ENCODE measurements around the gene SLK.

The SLK gene

DNA sequence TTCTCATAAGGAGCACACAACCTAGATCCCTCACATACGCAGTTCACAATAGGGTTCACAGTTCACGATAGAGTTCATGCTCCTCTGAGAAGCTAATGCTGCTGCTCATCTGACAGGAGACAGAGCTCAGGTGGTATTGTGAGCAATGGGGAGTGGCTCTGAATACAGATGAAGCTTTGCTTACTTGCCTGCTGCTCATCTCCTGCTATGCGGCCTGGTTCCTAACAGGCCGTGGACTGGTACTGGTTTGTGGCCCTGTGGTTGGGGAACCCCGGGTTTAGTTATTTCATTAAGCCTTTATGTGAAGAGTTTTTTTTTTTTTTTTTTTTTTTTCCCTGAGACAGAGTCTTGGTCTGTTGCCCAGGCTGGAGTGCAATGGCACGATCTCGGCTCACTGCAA, 19.4 kb downstream of the SLK start:
- DNase-seq (ENCODE audit: low read depth in 2 of 3, low spot score in 2 of 3) = no peak

DNA sequence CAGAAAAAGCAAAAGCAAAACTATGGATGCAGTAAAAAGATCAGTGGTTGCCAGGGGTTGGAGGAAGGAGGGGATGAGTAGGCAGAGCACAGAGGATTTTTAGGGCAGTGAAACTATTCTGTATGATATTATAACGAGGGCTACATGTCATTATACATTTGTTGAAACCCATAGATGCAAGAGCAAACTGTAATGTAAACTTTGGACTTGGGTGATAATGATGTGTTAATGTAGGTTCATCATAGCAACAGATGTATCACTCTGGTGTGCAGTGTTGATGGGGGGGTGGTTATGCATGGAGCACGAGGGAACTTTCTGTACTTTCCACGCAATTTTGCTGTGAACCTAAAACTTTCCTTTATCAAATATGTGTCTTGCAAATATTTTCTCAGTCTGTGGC, 23.2 kb downstream of the SLK start:
- DNase-seq (ENCODE audit: low read depth in 2 of 3, low spot score in 2 of 3) = no peak

DNA sequence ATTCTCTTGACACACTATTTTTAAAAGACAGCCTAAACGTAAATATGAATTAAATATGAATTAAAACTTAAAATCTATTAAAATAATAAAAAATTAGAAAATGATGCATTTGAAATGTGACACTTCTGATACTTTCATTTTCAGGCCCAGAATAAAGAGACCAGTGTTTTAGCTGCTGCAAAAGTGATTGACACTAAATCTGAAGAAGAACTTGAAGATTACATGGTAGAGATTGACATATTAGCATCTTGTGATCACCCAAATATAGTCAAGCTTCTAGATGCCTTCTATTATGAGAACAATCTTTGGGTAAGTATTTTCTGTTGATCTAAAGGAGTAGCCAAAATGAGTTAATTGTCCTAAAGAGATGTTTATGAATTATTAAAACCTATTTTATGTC, 23.6 kb downstream of the SLK start:
- no peak for DNase-seq (ENCODE audit: low read depth in 2 of 3, low spot score in 2 of 3)

DNA sequence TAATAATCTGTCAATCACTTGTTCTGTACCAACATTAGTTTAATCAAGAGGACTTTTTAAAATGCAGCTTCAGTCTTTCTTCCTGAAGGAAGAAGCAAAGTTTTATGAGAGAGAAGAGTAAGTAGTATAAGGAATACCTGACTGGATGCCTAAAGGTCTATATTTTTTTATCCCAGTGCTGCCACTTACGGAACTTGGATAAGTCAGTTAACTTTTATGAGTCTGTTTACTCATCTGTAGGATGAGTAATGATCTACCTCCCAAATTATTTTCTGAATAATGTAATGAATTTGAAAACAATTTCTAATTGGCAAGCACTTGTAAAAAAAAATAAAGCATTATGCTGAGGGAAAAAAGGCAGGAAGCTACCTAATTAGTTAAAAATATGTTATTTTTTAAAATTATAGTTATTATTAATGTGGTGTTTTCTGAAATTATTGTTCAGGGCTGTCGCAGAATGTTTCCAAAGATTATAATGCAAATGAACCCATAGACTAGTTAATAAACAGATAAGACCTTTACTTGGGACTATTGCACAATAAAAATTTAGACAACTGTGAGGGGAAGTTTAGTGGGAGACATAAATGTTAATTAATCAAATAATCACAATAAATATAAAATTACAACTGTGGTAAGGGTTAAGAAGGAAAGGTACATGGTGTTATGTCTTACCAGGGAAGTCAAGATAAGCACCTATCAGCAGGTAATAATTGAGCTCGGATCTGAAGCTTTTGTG, 24.6 kb downstream of the SLK start:
- no peak for DNase-seq (ENCODE audit: low read depth in 2 of 3, low spot score in 2 of 3)

DNA sequence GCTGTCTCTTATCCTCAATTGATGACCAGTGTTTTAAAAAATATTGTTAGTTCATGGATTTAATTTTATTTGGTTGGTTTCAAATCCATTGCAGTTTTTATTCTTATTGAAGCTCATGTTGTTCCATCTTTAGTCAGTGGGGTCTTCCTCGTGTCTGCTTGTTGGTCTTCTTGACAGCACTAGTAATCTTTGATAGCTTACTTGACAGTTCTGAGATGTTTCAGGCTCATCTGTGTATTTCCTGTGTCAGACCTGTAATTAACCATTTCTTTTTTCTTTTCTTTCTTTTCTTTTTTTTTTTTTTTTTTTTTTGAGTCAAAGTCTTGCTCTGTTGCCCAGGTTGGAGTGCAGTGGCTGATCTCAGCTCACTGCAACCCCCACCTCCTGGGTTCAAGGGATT, 28.2 kb downstream of the SLK start:
- DNase-seq (ENCODE audit: low read depth in 2 of 3, low spot score in 2 of 3) = no peak

DNA sequence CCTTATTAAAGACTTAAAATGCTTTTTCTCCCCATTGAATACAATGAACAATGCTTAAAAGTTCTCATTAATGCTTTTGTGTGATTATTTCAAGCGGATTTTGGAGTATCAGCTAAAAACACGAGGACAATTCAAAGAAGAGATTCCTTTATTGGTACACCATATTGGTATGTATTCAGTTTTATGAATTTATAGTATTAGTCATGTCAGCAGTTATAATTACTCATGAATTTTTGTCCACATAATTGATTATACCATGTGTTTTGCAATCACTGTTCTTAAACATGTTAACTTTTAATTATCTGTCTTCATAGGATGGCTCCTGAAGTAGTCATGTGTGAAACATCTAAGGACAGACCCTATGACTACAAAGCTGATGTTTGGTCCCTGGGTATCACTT, 31.9 kb downstream of the SLK start:
- no peak for DNase-seq (ENCODE audit: low read depth in 2 of 3, low spot score in 2 of 3)

DNA sequence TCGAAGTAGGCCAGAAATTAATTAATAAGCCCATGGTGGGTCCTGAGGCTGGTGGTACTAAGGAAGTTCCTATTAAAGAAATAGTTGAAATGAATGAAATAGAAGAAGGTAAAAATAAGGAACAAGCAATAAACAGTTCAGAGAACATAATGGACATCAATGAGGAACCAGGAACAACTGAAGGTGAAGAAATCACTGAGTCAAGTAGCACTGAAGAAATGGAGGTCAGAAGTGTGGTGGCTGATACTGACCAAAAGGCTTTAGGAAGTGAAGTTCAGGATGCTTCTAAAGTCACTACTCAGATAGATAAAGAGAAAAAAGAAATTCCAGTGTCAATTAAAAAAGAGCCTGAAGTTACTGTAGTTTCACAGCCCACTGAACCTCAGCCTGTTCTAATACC, 36.0 kb downstream of the SLK start:
- DNase-seq (ENCODE audit: low read depth in 2 of 3, low spot score in 2 of 3) = no peak

DNA sequence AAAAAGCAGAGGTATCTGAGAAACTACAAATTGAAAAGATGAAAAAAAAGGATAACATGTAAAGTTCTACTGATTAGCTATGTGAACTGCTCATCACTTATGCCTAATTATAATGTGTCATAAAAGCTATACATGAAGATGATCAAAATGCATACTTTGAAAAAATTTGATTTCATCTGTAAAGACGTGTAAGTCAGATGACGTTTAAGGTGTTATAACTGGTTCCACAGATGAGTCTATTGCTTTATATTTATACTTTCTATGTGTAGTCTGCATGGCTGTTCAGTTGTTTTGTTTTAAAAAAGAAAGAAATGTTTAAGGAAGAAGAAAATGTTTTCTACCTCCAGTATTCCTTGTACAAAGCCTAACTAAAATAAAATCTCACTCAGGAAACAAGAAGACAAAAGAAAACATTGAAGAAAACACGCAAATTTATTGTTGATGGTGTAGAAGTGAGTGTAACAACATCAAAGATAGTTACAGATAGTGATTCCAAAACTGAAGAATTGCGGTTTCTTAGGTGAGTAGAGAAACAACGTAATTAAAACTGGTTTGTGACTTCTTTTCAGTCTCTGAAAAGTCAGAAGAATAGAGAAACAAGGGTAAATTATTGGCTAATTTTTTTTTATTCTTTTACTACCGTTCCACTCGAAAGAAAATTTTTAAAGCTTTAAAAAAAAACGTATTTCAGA, 38.4 kb downstream of the SLK start:
- DNase-seq (ENCODE audit: low read depth in 2 of 3, low spot score in 2 of 3) = no peak

DNA sequence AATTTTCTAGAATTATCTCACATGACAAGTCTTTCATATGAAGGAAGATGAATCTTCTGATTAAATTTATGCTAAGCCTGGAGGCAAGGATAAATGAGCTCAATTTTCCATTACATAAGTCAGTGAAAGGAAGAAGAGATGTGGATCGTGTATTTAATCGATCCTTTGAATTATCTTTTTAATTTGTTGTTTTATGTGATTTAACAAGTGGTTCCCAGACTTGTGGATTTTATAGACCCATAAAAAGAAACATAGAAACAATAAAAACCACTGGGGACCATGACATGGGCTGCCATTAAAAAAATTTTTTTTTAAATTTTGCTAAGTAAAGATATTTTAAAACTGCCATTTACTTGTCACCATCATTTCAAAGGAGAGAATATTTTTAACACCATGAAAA, 45.0 kb downstream of the SLK start:
- DNase-seq (ENCODE audit: low read depth in 2 of 3, low spot score in 2 of 3) = no peak

DNA sequence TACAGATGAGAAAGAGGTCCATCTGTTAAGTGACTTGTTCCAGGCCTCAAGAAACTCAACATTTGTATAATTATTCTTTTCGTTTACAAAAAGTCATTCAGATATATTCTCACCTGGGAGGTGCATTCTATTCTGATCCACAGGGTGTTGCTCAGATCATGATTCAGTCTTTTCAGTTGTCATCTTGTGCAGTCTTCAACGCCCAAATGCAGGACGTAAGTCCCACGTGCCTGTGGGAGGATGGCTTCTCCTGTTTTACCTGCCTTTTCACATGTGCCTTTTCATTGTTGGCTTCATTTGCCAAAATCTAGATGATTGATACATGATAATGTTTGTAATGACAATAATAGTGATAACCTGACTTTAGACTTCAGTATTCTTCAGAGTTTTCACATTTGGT, 46.5 kb downstream of the SLK start:
- no peak for DNase-seq (ENCODE audit: low read depth in 2 of 3, low spot score in 2 of 3)

DNA sequence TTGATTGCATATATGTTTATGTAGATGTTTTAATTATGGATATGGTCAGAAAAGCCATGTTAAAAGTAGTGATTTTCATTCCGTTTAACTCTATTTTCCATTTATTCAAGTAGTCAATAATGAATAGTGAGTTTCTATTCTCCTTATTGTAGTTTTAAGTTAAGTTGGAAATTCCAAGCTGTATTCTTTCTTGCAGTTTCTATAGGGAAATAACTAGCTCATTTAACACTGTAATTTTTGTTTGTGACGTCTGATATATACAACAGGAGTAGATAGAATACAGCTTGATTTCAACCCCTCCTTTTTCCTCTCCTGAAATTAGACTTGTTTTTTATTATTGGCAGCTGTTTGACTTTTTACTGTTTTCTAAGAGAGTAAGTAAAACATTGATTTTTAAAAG, 47.2 kb downstream of the SLK start:
- DNase-seq (ENCODE audit: low read depth in 2 of 3, low spot score in 2 of 3) = no peak

DNA sequence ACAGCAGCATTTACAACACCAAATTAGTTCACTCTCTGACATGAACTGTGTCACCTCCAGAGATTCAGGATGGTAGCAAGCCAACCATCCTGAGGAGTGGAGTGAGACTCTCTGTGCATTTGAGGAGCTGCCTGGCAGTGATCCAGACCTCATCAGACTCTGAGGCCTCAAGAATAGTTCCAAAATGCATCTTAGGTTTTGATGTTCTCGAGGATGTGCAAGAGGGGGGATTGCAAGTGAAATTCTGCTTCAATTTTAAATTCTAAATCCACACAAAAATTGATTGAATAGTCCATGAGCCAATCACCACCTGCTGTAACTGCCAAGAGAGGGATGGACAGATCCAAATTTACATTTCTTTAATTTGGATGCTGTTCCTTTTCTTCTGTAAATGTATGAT, 49.7 kb downstream of the SLK start:
- no peak for DNase-seq (ENCODE audit: low read depth in 2 of 3, low spot score in 2 of 3)

DNA sequence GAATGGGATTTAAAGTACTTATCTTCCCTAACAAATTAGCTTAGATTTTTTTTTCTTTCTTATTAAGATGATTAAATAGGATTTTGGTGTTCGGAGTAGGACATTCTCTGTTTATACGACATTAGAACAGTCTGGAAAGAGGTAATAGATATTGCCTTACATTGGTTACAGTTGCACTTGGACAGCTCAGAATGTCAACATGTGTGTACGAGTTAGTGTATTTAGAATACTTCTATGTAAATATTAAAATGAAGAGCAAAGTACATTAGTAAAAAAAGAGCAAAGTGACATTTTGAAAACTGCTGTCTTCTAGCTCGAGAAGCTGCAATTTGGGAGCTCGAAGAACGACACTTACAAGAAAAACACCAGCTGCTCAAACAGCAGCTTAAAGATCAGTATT, 51.5 kb downstream of the SLK start:
- DNase-seq (ENCODE audit: low read depth in 2 of 3, low spot score in 2 of 3) = no peak

DNA sequence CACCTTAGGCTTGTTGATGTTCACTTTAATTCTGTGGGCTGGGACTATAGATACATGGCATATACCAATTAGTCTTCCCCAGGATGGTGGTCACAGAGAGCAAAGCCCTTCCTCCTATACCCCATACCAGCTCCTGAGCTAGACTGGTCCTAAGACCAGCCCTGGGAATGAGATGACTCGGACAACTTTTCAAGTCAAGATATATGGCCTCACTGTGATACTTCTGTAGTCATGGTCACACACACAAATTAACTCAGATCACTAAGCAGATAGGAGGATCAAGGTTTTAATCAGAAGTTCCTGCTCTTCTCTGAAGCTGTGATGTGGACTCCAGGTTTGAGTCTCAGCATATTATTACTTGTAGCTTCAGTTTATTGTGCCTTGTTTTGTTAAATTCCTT, 53.1 kb downstream of the SLK start:
- DNase-seq (ENCODE audit: low read depth in 2 of 3, low spot score in 2 of 3) = no peak

DNA sequence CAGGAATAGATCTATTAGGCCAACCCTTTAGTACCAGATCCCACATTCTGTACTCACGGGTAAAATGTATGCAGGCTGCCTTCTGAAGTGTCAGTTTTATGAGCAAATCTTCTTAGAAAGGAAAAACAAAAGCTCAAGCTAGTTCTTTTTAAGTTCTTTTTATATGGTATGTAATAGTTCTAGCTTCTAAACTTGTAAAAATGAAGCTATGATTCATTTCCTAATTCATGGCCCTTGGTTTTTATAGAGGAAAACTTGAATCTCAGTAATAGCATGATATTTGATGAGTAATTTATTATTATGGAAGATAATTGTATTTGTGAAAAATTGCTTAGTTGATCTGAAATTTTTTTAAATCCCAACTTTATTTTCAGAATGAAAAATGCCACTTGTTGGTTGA, 54.3 kb downstream of the SLK start:
- no peak for DNase-seq (ENCODE audit: low read depth in 2 of 3, low spot score in 2 of 3)

DNA sequence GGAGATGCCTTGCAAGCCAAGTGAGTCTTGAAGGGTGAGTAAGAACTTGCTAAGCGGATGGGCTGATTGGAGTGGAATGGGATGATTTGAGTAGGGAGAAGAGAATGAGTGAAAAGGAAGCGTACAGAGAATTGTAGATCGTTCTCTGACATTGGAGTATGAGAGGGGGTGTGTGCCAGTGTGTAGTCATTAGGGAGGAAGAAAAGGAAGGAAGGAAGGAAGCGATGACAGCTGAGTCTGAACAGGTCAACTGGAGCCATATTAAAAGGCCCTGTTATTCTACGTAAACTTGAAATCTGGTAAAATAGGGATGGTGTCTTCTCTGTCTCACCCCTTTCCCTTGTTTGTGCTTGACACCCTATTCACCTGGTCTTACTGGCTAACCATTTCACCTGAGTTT, 55.1 kb downstream of the SLK start:
- no peak for DNase-seq (ENCODE audit: low read depth in 2 of 3, low spot score in 2 of 3)

DNA sequence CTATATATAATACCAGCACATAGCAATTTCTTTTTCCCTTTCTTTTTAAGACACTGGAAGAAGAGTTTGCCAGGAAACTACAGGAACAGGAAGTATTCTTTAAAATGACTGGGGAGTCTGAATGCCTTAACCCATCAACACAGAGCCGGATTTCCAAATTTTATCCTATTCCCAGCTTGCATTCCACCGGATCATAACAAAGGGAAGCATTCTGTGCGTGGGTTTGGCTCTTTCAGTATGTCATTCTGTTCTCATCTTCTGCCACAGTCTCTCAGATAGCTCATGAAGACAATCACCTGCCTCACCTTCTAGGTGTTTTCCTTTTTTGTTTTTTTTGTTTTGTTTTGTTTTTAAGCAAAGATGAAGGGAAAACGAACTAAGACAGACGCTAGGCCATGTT, 58.6 kb downstream of the SLK start:
- DNase-seq (ENCODE audit: low read depth in 2 of 3, low spot score in 2 of 3) = no peak

DNA sequence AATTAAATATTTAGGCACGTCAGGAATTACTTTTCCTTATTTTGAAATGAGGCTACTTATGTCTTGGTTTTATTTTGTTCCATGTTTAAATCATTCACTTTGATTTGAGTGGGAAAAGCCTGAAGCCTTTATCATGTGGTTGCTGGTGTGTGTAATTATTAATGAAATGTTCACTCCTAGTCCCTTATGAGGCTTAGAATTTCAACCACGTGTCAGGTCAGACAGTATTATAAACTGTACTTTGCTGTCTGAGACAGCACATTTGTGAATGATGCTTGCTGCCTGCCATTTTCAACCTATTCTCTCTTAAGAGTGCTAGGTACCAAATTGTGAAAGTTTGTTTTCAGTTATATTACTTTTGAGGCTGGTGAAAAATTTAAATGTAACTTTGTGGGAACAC, 59.8 kb downstream of the SLK start:
- no peak for DNase-seq (ENCODE audit: low read depth in 2 of 3, low spot score in 2 of 3)

DNA sequence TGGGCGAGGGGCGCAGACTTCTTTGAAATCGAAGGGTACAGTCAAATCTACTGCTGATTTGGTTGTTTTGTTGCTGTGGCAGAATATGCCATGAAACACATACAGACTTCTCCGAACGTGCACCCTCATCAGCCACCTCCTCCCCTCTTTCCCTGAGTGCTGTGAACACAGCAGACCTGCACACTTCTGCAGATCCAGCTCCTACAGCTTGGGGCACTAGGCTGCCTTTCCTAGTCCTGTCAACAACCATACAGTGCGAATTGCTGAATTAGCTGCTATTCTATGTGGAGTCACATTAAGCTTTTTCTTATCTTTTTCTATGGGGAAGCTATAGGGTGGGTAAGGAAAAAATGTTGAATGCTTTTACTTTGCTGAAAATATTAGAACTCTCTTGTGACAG, 61.2 kb downstream of the SLK start:
- no peak for DNase-seq (ENCODE audit: low read depth in 2 of 3, low spot score in 2 of 3)

DNA sequence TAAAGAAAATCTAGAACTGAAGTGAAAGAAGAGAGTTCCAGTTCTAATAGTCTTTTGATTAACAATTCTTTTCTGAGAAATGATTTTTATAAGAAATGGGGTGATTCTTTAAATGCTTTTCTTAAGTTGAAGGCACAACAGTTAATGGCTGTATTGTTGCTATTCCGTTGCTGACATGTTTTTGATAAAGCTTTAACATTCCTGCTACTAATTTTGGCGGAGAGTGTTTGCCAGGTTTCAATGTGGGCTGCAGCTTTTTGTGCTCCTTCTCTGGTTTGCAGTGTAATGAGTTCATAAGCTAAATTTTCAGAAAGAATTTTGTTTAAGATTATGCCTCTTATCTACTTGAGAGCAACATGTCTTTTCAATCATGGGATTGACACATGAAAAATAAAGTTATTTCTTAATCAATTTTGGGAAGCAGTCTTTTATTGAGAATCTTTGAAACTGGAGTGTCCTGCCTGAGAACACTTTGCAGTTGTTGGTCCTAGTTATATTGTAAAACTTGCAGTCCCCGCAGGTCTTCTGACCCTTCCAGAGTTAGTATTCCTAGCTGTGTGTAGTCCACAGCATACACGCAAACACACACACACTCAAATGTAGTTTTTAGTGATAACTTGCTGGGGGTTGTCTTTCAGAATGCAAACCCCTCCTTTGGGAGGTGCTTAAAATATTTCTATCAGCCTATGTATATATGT, 62.0 kb downstream of the SLK start:
- DNase-seq (ENCODE audit: low read depth in 2 of 3, low spot score in 2 of 3) = no peak

DNA sequence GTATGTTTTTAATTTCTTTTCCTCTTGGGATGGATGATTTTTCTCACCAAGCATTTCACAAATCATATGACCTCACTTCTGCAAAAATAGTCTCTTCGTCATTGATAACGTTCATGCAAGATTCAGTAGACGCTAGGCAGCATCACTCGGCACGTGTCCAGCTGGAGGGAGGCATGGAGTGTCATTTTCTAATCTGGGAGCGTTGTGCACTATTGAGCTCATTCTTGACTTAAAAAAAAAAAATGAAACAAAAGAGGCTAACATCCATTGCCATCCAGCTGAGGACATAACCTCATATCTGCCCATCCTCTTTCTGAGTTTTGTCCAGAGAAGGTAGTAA, 62.6 kb downstream of the SLK start:
- no peak for DNase-seq (ENCODE audit: low read depth in 2 of 3, low spot score in 2 of 3)

DNA sequence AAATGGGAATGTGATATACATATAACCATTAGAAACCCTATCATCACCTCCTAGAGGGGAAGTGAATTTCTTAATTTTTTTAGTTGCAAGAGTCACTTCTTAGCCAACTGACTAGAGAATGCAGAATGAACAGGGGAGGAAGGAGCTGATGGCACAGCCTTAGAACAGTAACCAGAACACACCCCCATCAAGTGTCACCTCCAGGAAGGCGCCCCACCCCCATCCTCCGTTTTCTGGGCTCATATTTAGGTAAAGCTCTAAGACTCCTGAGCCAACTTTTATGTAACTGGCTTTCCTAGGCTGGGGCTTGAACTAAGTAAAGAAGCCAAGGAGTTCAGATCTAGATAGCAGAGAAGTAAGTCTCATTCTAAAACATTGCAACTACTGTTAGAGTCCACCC, 64.7 kb downstream of the SLK start:
- no peak for DNase-seq (ENCODE audit: low read depth in 2 of 3, low spot score in 2 of 3)
